Suprapubic skin (tissue), 4 donors: ENCODE measurements around the gene DIPK1A.

Experiments used
- EP300 ChIP-seq: sonication (generic); formaldehyde crosslinking; IDR thresholded peaks from one replicate; pipeline ENCODE4 v1.6.1; 2017; ENCODE audit warnings: antibody characterized with exemption
- POLR2A ChIP-seq, 2 donors: fragments of 450-650 bp; IDR thresholded peaks; one replicate each; pipeline ENCODE4 v1.6.1; 2017; ENCODE audit warnings: antibody characterized with exemption in 2 of 2, mild to moderate bottlenecking in 2 of 2, moderate library complexity in 2 of 2
- POLR2AphosphoS5 ChIP-seq, 3 donors: sonication (generic); formaldehyde crosslinking; IDR thresholded peaks; one replicate each; pipeline ENCODE4 v1.6.1; 2017; ENCODE audit warnings: antibody characterized with exemption in 3 of 3
- TF ChIP-seq, protein P1 (sequence below), 2 donors: fragments of 200-600 bp in 1 of 2; fragments of 450-650 bp in 1 of 2; sonication (generic) in 1 of 2; IDR thresholded peaks; one replicate each; pipeline ENCODE4 v1.5.1; 2016 to 2019; ENCODE audit warnings: antibody characterized with exemption in 2 of 2, mild to moderate bottlenecking in 1 of 2, moderate library complexity in 1 of 2

DNA sequence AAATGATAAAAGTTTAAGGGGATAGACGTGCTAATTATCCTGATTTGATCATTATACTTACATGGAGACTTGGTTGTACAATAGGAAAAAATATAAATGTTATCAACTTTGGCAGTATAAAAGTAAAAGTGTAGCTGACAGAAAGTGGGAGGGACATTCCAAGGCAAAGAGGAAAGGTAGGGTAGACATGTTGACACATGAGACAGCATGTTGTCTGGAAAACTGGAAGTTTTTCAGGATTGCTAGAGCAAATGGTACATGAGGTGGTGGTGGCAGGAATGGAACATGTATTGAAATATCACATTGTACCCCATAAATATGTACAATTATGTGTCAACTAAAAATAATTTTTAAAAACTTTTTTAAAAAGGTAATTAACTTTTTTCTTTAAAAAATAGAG lies 13.2 kb downstream of the DIPK1A start:
- TF ChIP-seq EP300 (no peak), POLR2A (IDR thresholded peaks at IDR 0.05) (no peak), POLR2AphosphoS5 (IDR thresholded peaks at IDR 0.05) (no peak)
- TF ChIP-seq, protein P1, sequence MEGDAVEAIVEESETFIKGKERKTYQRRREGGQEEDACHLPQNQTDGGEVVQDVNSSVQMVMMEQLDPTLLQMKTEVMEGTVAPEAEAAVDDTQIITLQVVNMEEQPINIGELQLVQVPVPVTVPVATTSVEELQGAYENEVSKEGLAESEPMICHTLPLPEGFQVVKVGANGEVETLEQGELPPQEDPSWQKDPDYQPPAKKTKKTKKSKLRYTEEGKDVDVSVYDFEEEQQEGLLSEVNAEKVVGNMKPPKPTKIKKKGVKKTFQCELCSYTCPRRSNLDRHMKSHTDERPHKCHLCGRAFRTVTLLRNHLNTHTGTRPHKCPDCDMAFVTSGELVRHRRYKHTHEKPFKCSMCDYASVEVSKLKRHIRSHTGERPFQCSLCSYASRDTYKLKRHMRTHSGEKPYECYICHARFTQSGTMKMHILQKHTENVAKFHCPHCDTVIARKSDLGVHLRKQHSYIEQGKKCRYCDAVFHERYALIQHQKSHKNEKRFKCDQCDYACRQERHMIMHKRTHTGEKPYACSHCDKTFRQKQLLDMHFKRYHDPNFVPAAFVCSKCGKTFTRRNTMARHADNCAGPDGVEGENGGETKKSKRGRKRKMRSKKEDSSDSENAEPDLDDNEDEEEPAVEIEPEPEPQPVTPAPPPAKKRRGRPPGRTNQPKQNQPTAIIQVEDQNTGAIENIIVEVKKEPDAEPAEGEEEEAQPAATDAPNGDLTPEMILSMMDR (IDR thresholded peaks at IDR 0.05), result no peak
